Measurements from ENCODE around the gene ELANE.
"Not testable (repeated sequence)": the region's sequence is repeated elsewhere in the genome, so short reads cannot be mapped to it uniquely, and the experiment has no call there.

The ELANE gene

DNA sequence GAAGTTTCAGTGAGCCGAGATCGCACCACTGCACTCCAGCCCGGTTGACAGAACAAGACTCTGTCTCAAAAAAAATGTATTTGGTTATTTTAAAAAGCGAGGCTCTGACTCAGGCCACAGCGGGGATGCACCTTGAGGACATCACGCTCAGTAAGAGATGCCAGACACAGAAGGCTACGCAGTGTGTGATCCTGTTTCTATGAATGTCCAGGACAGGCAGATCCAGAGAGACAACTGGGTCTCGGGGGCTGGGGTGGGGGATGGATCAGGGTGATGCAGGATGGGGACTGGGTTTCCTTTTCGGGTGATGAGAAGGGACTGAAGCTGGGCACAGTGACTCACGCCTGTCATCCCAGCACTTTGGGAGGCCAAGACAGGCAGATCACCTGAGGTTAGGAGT is 35.5 kb downstream of the ELANE start:
- no peaks in the 10 kb centered on the region for H3K27me3 Mint-ChIP-seq
- peaks cover 27% of the 10 kb centered on the region for H3K36me3 Mint-ChIP-seq
- ATAC-seq, result no peak
- no peaks in the 10 kb centered on the region for H3K9me3 Mint-ChIP-seq
- peak overlapping the region; percentile 88 for H3K27ac Mint-ChIP-seq
- no peak overlapping the region for H3K4me3 Mint-ChIP-seq
- H3K4me1 Mint-ChIP-seq, result peaks cover 28% of the 10 kb centered on the region

DNA sequence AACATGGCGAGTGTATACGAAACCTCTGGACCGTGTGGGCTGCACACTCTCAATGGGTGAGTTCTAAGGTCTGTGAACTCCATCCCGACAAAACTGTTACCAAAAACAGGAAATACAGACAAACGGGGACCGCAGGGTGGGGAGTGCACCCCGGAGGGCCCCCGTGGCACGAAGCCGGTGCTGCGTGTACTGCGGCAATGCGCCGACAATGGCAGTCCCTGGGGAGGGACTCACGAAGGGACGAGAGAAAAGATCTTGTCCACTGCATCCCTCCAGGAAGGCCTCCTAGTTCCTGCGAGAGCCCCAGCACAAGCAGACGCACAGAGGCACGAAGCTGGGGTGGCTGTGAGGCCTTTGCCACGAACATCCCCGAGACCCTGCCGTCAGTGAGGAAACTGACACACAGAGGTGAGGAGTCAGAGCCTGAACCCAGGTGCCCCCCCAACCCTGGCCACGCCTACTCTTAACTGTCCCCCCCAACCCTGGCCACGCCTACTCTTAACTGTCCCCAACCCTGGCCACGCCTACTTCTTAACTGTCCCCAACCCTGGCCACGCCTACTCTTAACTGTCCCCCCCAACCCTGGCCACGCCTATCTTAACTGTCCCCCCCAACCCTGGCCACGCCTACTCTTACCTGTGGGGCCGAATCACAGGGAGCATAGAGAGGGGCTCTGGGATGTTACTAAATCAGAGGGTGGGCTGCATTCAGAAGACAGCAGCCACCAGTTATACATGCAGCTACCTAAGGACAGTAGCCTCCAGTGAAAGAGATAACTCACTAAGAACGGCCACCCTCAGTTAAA is 36.7 kb downstream of the ELANE start:
- H3K36me3 Mint-ChIP-seq, result peaks cover 16% of the 10 kb centered on the region
- peak; percentile 76 for ATAC-seq
- peak overlapping the region; percentile 88 for H3K27ac Mint-ChIP-seq
- H3K4me1 Mint-ChIP-seq, result peaks cover 38% of the 10 kb centered on the region
- H3K27me3 Mint-ChIP-seq, result no peaks in the 10 kb centered on the region
- H3K4me3 Mint-ChIP-seq, result peak overlapping the region; percentile 66
- H3K9me3 Mint-ChIP-seq, result no peaks in the 10 kb centered on the region

DNA sequence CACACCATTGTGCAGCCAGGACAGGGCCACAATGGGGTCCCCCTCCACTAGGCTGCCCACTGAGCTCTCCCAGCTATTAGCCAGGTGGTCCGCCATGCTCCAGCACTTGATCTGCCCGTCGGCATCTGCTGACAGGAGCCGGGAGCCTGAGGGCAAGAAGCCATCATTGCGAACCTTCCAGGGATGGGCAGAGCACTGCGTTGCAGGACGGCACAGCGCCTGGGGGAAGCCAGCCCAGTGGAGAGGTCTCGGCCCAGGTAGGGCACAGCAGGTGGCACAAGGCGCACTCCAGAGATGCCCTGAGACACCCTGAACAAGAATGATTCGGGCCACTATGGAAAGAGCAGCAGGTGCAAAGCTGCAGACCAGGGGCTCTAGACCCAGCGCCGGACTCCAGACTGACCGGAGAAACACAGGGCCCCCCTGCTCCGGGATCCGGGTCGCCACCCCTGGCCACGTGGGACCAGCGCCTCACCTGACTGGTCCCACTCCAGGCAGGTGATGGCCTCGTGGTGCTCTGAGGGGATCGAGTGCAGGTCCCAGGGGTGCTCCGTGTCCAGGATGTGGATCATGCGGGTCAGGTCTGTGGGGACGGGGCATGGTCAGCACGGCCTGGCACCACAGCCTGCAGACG is 37.7 kb downstream of the ELANE start:
- Mint-ChIP-seq H3K4me1 (peaks cover 38% of the 10 kb centered on the region), H3K4me3 (no peak overlapping the region), H3K27ac (no peak overlapping the region), H3K27me3 (no peaks in the 10 kb centered on the region), H3K9me3 (no peaks in the 10 kb centered on the region), H3K36me3 (peaks cover 16% of the 10 kb centered on the region)
- ATAC-seq, result no peak

DNA sequence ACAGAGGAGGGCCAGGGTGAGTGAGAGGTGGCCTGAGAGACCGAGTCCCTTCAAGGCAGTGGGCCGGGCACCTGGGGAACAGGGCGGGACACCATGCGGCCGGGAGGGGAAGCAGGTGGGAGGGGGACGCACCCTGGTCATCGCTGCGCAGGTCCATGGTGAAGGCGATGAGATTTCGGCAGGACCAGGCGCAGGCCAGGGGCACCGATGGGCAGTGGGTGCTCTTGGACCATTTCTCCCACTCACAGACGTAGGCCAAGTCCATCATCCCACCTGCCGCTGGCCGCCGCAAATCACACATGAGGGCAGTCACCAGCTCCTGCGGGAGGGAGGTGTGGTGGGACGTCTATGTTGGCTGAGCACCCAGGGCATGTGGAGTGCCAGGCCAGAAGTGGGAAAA is 38.7 kb downstream of the ELANE start:
- Mint-ChIP-seq H3K27ac (peak overlapping the region; percentile 82), H3K36me3 (peaks cover 8% of the 10 kb centered on the region), H3K9me3 (no peaks in the 10 kb centered on the region), H3K4me1 (peaks cover 38% of the 10 kb centered on the region), H3K27me3 (no peaks in the 10 kb centered on the region), H3K4me3 (peak overlapping the region; percentile 72)
- ATAC-seq, result no peak

DNA sequence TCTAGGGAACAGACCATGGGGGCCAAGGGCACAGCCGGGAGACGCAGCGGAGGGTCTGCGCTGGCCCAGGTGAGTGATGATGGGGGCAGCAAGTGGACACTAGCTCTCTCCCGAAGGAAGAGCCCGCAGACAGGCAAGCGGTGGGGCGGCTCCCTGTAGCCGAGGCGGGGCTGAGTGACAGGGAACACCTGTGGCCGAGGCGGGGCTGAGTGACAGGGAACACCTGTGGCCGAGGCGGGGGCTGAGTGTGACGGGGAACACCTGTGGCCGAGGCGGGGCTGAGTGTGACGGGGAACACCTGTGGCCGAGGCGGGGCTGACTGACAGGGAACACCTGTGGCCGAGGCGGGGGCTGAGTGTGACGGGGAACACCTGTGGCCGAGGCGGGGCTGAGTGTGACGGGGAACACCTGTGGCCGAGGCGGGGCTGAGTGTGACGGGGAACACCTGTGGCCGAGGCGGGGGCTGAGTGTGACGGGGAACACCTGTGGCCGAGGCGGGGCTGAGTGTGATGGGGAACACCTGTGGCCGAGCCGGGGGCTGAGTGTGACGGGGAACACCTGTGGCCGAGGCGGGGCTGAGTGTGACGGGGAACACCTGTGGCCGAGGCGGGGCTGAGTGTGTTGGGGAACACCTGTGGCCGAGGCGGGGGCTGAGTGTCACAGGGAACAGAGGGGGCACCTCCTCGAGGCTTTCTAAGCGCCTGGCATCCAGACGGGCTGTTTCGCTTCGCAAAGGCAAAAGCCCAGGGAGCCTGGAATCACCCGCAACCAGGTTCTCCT is 39.5 kb downstream of the ELANE start:
- H3K36me3 Mint-ChIP-seq, result peaks cover 14% of the 10 kb centered on the region
- ATAC-seq, H3K27me3 Mint-ChIP-seq, H3K9me3 Mint-ChIP-seq: not testable (repeated sequence)
- H3K4me3 Mint-ChIP-seq, result peak overlapping the region; percentile 85
- peak overlapping the region; percentile 100 for H3K27ac Mint-ChIP-seq
- H3K4me1 Mint-ChIP-seq, result peaks cover 44% of the 10 kb centered on the region

DNA sequence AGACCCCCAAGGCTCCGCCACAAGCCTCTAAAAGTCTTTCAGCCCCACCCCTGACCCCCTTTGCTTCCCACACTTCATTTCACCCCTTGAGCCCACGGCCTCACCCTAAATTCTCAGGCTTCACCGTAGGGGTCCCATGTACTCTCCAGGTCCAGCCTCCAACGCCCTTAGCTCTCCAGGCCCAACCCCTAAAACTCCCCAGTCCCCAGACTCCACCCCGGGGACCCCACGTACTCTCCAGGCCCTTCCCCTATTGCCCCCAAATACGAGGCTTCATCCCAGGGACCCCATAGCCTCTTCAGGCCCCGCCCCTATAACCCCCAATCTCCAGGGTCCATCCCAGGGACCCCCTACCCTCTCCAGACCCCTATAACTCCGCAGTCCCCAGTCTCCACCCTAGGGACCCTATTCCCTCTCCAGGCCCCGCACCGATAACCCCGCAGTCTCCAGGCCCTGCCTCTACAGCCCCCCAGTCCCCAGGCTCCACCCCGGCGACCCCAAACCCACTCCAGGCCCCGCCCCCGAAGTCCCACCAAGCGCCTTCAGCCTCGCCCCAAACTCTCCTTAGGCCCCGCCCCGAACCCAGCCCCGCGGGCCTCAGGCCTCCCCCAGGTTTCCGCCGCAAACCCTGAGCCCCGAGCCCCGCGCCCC is 40.3 kb downstream of the ELANE start:
- Mint-ChIP-seq H3K36me3 (peaks cover 20% of the 10 kb centered on the region), H3K27ac (peak overlapping the region; percentile 100), H3K27me3 (no peaks in the 10 kb centered on the region), H3K9me3 (no peaks in the 10 kb centered on the region), H3K4me3 (peak overlapping the region; percentile 85), H3K4me1 (peaks cover 47% of the 10 kb centered on the region)
- ATAC-seq, result peak; percentile 1

DNA sequence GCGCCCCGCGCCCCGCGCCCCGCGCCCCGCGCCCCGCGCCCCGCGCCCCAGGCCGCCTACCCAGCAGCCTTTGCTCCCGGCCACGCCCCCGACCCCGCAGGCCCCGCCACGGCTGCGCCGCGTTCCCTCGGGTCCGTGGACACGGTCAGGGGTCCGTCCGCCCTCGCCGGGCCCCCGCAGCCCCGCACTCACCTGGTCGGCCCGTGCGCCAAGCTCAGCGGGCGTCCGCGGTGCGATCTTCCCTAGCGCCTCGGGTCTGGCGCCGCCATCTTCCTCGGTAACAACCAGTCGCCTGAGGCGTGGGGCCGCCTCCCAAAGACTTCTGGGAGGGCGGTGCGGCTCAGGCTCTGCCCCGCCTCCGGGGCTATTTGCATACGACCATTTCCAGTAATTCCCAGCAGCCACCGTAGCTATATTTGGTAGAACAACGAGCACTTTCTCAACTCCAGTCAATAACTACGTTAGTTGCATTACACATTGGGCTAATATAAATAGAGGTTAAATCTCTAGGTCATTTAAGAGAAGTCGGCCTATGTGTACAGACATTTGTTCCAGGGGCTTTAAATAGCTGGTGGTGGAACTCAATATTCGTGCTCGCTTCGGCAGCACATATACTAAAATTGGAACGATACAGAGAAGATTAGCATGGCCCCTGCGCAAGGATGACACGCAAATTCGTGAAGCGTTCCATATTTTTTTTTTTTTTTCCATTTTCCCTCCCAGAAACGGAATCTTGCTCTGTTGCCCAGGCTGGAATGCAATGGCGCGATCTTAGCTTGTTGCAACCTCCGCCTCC is 41.0 kb downstream of the ELANE start, which contains the start of the genes MED16 and RNU6-9:
Gene MED16, minus strand, starts transcription at position 294 of the 796 bp plus-strand sequence. CDS start 2,056 bp downstream, outside the sequence.
Gene RNU6-9, plus strand, starts transcription at position 591 of the 796 bp plus-strand sequence.
- Mint-ChIP-seq H3K9me3 (no peaks in the 10 kb centered on the region), H3K27me3 (no peaks in the 10 kb centered on the region), H3K4me1 (peaks cover 47% of the 10 kb centered on the region), H3K27ac (peak within 1 kb of the TSS; percentile 100), H3K36me3 (peaks cover 20% of the 10 kb centered on the region), H3K4me3 (peak within 1 kb of the TSS; percentile 95)
- peak; percentile 92 for ATAC-seq

DNA sequence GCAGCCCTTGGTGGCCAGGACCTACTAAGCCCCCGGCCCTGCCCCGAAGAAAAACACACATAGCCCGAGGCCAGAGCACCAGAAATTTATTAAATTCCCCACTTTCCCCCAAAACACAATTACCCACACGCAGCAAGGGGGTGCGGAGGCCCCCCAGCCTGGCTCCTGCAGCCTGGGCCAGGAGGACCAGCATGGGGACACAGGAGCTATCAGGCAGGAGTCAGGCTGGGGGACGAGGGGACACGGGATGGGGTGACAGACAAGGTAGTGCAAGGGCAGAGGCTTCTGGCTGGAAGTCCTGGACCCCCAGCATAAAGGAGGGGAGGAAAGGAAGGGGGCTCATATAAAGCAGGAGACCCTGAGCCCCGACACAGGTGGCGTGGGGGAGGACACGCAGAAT is 44.3 kb downstream of the ELANE start:
- Mint-ChIP-seq H3K9me3 (no peaks in the 10 kb centered on the region), H3K4me1 (peaks cover 40% of the 10 kb centered on the region), H3K27me3 (no peaks in the 10 kb centered on the region), H3K36me3 (peaks cover 31% of the 10 kb centered on the region), H3K27ac (peak overlapping the region; percentile 7), H3K4me3 (no peak overlapping the region)
- no peak for ATAC-seq

DNA sequence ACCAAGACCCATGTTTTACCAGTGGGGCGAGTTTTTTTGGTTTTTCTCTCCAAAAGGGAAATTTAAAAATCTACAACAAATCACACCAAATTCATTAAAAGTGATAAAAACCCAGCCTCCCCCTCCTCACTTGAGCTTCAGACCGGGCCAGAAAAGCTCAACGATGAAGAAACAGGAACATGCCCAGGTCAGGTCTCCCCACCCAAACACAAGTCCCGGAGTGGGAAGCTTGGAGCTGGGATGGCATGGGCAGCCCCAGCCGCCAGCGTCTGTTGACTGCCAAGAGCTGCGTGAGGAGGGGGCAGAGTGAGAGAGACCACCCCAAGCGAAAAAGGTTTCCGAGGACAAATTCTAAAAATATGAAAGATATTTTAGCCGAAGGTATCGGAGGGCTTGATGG is 44.9 kb downstream of the ELANE start:
- H3K9me3 Mint-ChIP-seq, result no peaks in the 10 kb centered on the region
- peaks cover 37% of the 10 kb centered on the region for H3K4me1 Mint-ChIP-seq
- peaks cover 31% of the 10 kb centered on the region for H3K36me3 Mint-ChIP-seq
- H3K4me3 Mint-ChIP-seq, result no peak overlapping the region
- no peaks in the 10 kb centered on the region for H3K27me3 Mint-ChIP-seq
- peak overlapping the region; percentile 7 for H3K27ac Mint-ChIP-seq
- ATAC-seq, result no peak

DNA sequence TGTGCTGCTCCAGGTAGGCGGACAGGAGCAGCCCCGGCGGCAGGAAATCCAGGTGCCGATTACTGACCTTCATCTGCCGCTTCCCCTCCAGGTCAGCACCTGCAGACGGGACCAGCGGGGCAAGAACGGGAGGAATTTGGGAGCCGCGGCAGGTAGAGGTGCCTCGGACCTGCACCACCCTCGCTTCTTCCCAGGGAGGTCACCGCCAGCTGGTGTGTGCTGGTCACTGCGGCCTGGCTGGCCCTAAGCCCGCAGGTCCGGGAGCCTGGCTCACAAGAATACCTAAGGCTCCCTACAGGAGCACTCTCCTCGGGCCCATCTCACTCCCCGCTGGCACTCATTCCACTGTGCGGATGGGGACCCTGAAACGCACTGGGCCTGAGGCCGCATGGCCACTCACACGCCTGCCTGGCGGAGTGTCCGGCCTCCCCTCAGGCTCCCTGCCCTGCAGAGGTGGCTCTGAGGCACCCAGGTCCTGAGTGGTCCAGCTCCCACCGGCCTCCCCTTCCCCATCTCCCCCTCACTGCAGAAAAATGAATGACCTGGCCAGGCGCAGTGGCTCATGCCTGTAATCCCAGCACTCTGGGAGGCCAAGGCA is 45.4 kb downstream of the ELANE start:
- H3K27ac Mint-ChIP-seq, result no peak overlapping the region
- no peaks in the 10 kb centered on the region for H3K27me3 Mint-ChIP-seq
- ATAC-seq, result no peak
- H3K4me1 Mint-ChIP-seq, result peaks cover 33% of the 10 kb centered on the region
- H3K4me3 Mint-ChIP-seq, result no peak overlapping the region
- no peaks in the 10 kb centered on the region for H3K9me3 Mint-ChIP-seq
- peaks cover 31% of the 10 kb centered on the region for H3K36me3 Mint-ChIP-seq

DNA sequence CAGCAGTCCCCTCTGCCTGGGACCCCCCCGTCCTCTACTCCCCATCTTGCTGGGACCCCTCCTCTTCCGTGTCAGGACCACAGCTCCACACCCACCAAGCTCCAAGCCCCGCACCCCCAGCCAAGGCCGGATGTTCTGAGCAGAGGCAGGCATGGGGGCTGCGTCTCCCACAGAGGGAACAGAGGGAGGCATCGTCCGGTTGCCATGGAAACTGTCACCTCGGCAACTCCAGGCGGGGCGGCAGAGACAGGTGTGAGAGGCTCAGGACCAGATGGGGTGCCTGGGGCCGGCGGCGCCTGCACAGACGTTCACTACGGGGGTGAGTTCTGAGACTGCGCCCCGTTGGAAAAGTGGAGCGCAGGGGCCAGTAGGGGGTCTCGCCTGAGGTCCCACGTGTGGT is 46.6 kb downstream of the ELANE start:
- Mint-ChIP-seq H3K27me3 (no peaks in the 10 kb centered on the region), H3K4me1 (peaks cover 29% of the 10 kb centered on the region), H3K4me3 (no peak overlapping the region), H3K9me3 (no peaks in the 10 kb centered on the region), H3K36me3 (peaks cover 31% of the 10 kb centered on the region), H3K27ac (peak overlapping the region; percentile 4)
- peak; percentile 57 for ATAC-seq

DNA sequence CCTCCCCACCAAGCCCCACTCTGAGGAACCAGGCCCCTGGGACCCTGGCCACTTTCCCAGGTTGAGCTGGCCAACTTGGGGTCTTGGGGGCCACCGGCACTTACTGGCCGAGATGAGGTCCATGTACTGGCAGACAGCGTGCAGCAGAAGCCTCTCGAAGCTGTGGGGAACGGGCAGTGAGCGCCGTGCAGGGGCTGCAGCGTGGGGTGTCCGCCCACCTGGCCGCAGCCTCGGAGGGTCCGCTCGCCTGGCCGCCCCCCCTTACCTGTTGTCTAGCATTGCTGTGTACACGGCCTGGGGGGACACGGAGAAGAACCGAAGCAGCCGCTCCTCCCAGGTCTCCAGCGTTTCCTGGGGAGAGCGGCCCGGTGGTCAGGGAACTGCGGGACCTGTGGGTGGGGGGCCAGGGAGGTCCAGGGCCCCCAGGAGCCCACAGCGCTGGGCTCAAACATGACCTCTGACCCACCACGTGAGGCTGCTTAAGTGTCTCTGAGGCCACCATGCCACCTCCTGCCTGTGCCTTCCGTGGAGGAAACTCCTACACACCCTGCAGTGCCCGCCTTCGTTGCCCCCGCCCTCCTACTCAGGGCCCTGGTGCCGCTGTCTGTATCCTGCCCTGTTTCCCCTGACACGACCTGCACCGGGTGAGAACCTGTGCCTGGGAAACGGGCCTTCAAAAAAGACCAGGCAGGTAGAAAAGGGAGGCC is 47.4 kb downstream of the ELANE start:
- no peaks in the 10 kb centered on the region for H3K9me3 Mint-ChIP-seq
- H3K4me1 Mint-ChIP-seq, result peaks cover 35% of the 10 kb centered on the region
- no peak for ATAC-seq
- no peaks in the 10 kb centered on the region for H3K27me3 Mint-ChIP-seq
- H3K27ac Mint-ChIP-seq, result no peak overlapping the region
- no peak overlapping the region for H3K4me3 Mint-ChIP-seq
- peaks cover 37% of the 10 kb centered on the region for H3K36me3 Mint-ChIP-seq

DNA sequence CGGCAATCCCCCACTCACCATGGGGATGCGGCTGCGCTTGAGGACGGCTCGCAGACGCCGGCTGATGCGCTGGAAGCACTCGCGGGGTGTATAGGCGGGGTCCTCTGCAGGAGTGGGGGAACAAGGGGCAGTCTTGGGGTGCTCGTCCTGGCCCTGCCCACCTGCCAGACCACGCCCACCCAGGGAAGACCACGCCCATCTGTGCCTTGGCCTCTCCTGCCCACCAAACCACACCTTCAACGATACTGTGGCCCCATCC is 47.9 kb downstream of the ELANE start:
- Mint-ChIP-seq H3K27ac (no peak overlapping the region), H3K4me3 (no peak overlapping the region), H3K4me1 (peaks cover 36% of the 10 kb centered on the region), H3K36me3 (peaks cover 38% of the 10 kb centered on the region), H3K27me3 (no peaks in the 10 kb centered on the region), H3K9me3 (no peaks in the 10 kb centered on the region)
- no peak for ATAC-seq
